ENCODE data around the gene BCLAF3. TPM values are rescaled to one million over a fixed set of nuclear protein-coding genes. Genes with fewer than 3 reads are reported as not detected.

The BCLAF3 gene
- total and polyA plus RNA-seq, 5 experiments from 2014 or later, result 1.6 to 11.4 (median 2.9) TPM

GRCh38 chrX:19964017-19964710 is 26.7 kb downstream of the BCLAF3 start:
- POLR2A ChIA-PET, result no interaction called here
- H3K4me1 Mint-ChIP-seq, result peaks cover 0 to 8% (median 4%) of the 10 kb centered on the region in 4 donors

GRCh38 chrX:19960913-19961312 is 29.9 kb downstream of the BCLAF3 start:
- Mint-ChIP-seq H3K9me3 (no peaks in the 10 kb centered on the region), H3K4me3 (no peak overlapping the region), H3K36me3 (peaks cover 0 to 31% (median 7%) of the 10 kb centered on the region in 3 donors), H3K27me3 (no peaks in the 10 kb centered on the region), H3K4me1 (peaks cover 0 to 4% (median under 1%) of the 10 kb centered on the region in 4 donors), H3K27ac (no peak overlapping the region)
- POLR2A ChIA-PET, result no interaction called here
- DNase-seq (no peak), ATAC-seq (no peak)

More at GRCh38 chrX:19964017-19964710, 26.7 kb downstream of the BCLAF3 start:
- DNase-seq (no peak), ATAC-seq (no peak)
- Mint-ChIP-seq H3K27ac (no peak overlapping the region), H3K36me3 (peaks cover 0 to 44% (median 16%) of the 10 kb centered on the region in 3 donors), H3K27me3 (no peaks in the 10 kb centered on the region), H3K4me3 (no peak overlapping the region), H3K9me3 (no peaks in the 10 kb centered on the region)

GRCh38 chrX:19958552-19959486 is 32.0 kb downstream of the BCLAF3 start:
- Mint-ChIP-seq H3K27me3 (no peaks in the 10 kb centered on the region), H3K27ac (no peak overlapping the region), H3K9me3 (no peaks in the 10 kb centered on the region), H3K4me3 (no peak overlapping the region), H3K36me3 (peaks cover 0 to 21% (median 0%) of the 10 kb centered on the region in 3 donors), H3K4me1 (peaks cover 0 to 4% (median under 1%) of the 10 kb centered on the region in 4 donors)
- DNase-seq (no peak), ATAC-seq (no peak)
- POLR2A ChIA-PET, result no interaction called here

GRCh38 chrX:19956923-19957322 is 33.9 kb downstream of the BCLAF3 start:
- H3K9me3 Mint-ChIP-seq, result no peaks in the 10 kb centered on the region
- H3K4me3 Mint-ChIP-seq, result no peak overlapping the region
- POLR2A ChIA-PET, result no interaction called here
- ATAC-seq (no peak), DNase-seq (no peak)
- peaks cover 0 to 4% (median under 1%) of the 10 kb centered on the region in 4 donors for H3K4me1 Mint-ChIP-seq
- H3K27ac Mint-ChIP-seq, result no peak overlapping the region
- H3K27me3 Mint-ChIP-seq, result no peaks in the 10 kb centered on the region
- peaks cover 0 to 22% (median 4%) of the 10 kb centered on the region in 3 donors for H3K36me3 Mint-ChIP-seq

- no peaks in the 10 kb centered on the region for H3K9me3 Mint-ChIP-seq
- H3K27me3 Mint-ChIP-seq, result no peaks in the 10 kb centered on the region
- POLR2A ChIA-PET, result no interaction called here
- H3K4me1 Mint-ChIP-seq, result peaks cover 0 to 4% (median under 1%) of the 10 kb centered on the region in 4 donors
- no peak overlapping the region for H3K27ac Mint-ChIP-seq
- ATAC-seq (no peak), DNase-seq (no peak)
- no peak overlapping the region for H3K4me3 Mint-ChIP-seq
- peaks cover 0 to 20% (median 4%) of the 10 kb centered on the region in 3 donors for H3K36me3 Mint-ChIP-seq
These were observed 34.6 kb downstream of the BCLAF3 start for GRCh38 chrX:19956306-19956705.

GRCh38 chrX:19955306-19955705 is 35.6 kb downstream of the BCLAF3 start:
- H3K27ac Mint-ChIP-seq, result no peak overlapping the region

GRCh38 chrX:19954335-19955096 is 36.3 kb downstream of the BCLAF3 start:
- Mint-ChIP-seq H3K27me3 (no peaks in the 10 kb centered on the region), H3K27ac (peak overlapping the region in 1 of 10 donors; percentile 6)
- no peak for ATAC-seq

More at GRCh38 chrX:19955306-19955705, 35.6 kb downstream of the BCLAF3 start:
- no peak overlapping the region for H3K4me3 Mint-ChIP-seq
- H3K9me3 Mint-ChIP-seq, result no peaks in the 10 kb centered on the region
- H3K4me1 Mint-ChIP-seq, result peaks cover 0 to 2% (median under 1%) of the 10 kb centered on the region in 4 donors
- H3K27me3 Mint-ChIP-seq, result no peaks in the 10 kb centered on the region
- ATAC-seq, result no peak
- peaks cover 0 to 21% (median 4%) of the 10 kb centered on the region in 3 donors for H3K36me3 Mint-ChIP-seq
- DNase-seq, result no peak
- POLR2A ChIA-PET, result no interaction called here

GRCh38 chrX:19953145-19953544 is 37.7 kb downstream of the BCLAF3 start:
- no peak for DNase-seq
- Mint-ChIP-seq H3K27me3 (no peaks in the 10 kb centered on the region), H3K4me3 (no peak overlapping the region), H3K36me3 (peaks cover 12 to 37% (median 15%) of the 10 kb centered on the region in 3 donors), H3K9me3 (no peaks in the 10 kb centered on the region), H3K27ac (no peak overlapping the region), H3K4me1 (peaks cover 0 to under 1% (median 0%) of the 10 kb centered on the region in 4 donors)
- no peak for ATAC-seq
- POLR2A ChIA-PET, result no interaction called here

More at GRCh38 chrX:19954335-19955096, 36.3 kb downstream of the BCLAF3 start:
- no peak overlapping the region for H3K4me3 Mint-ChIP-seq
- peaks cover 5 to 27% (median 9%) of the 10 kb centered on the region in 3 donors for H3K36me3 Mint-ChIP-seq
- POLR2A ChIA-PET, result no interaction called here
- no peaks in the 10 kb centered on the region for H3K9me3 Mint-ChIP-seq
- peaks cover 0 to 2% (median under 1%) of the 10 kb centered on the region in 4 donors for H3K4me1 Mint-ChIP-seq
- DNase-seq, result no peak

GRCh38 chrX:19949340-19949739 is 41.5 kb downstream of the BCLAF3 start:
- POLR2A ChIA-PET, result no interaction called here
- H3K36me3 Mint-ChIP-seq, result peaks cover 22 to 52% (median 23%) of the 10 kb centered on the region in 3 donors

GRCh38 chrX:19947612-19948011 is 43.2 kb downstream of the BCLAF3 start:
- peaks cover 17 to 40% (median 23%) of the 10 kb centered on the region in 3 donors for H3K36me3 Mint-ChIP-seq
- H3K9me3 Mint-ChIP-seq, result peaks cover 0 to 7% (median 0%) of the 10 kb centered on the region in 9 donors
- H3K4me1 Mint-ChIP-seq, result peaks cover 0 to 11% (median 2%) of the 10 kb centered on the region in 4 donors
- ATAC-seq (no peak), DNase-seq (no peak)
- no peak overlapping the region for H3K27ac Mint-ChIP-seq
- POLR2A ChIA-PET, result no interaction called here
- H3K27me3 Mint-ChIP-seq, result no peaks in the 10 kb centered on the region
- no peak overlapping the region for H3K4me3 Mint-ChIP-seq

More at GRCh38 chrX:19949340-19949739, 41.5 kb downstream of the BCLAF3 start:
- Mint-ChIP-seq H3K4me3 (no peak overlapping the region), H3K27ac (no peak overlapping the region), H3K9me3 (peaks cover 0 to 7% (median 0%) of the 10 kb centered on the region in 9 donors), H3K4me1 (peaks cover 0 to 11% (median 2%) of the 10 kb centered on the region in 4 donors), H3K27me3 (no peaks in the 10 kb centered on the region)
- DNase-seq (no peak), ATAC-seq (no peak)
